PC-3 (cell line): ENCODE results near the gene GABRD. TPM values are rescaled to one million over a fixed set of nuclear protein-coding genes. Genes with fewer than 3 reads are reported as not detected.
"Not testable (repeated sequence)": the region's sequence is repeated elsewhere in the genome, so short reads cannot be mapped to it uniquely, and the experiment has no call there.

Experiments used
- ATAC-seq: fragments of 200-7000 bp; cut with Tn5 transposase; 2 replicates; pipeline ENCODE4 v1.9.1; 2020; ENCODE audit warnings: mild to moderate bottlenecking, moderate library complexity
- BruUV-seq: library from RNA; stranded (reverse); fragments of 400-500 nt; replicated peaks from 2 replicates; lab custom pipeline; 2021; lab: Mats Ljungman, UMichigan
- CTCF ChIA-PET: fragments of 300-600 bp; sonication (Branson Sonifier 250); formaldehyde crosslinking; loops from one replicate; lab custom pipeline; 2022; ENCODE audit warnings: antibody characterized with exemption; lab: Charles Lee
- POLR2A ChIA-PET: fragments of 300-600 bp; sonication (Branson Sonifier 250); formaldehyde crosslinking; loops from one replicate; lab custom pipeline; 2022; ENCODE audit warnings: antibody characterized with exemption; ENCODE audit not compliant: unreplicated experiment; lab: Charles Lee
- DNase-seq: peaks from one replicate; pipeline ENCODE4 v3.0.0-alpha.2; 2015
- H2AFZ ChIP-seq: fragments of 300-600 bp; sonication (generic); 2 replicates; pipeline ENCODE4 v1.6.0; 2016; ENCODE audit warnings: antibody characterized with exemption, low read length
- H3F3A ChIP-seq: fragments of 300-600 bp; sonication (generic); one replicate; pipeline ENCODE4 v1.6.0; 2017; ENCODE audit warnings: antibody characterized with exemption, low read length, control low read depth, mild to moderate bottlenecking; ENCODE audit not compliant: unreplicated experiment
- H3K27ac ChIP-seq: fragments of 300-600 bp; sonication (generic); 2 replicates; pipeline ENCODE4 v1.5.1; 2016; ENCODE audit warnings: mild to moderate bottlenecking, low read length
- H3K27me3 ChIP-seq: fragments of 300-600 bp; sonication (generic); 2 replicates; pipeline ENCODE4 v1.6.1; 2016; ENCODE audit warnings: low read length, mixed read lengths
- H3K36me3 ChIP-seq: fragments of 300-600 bp; sonication (generic); 2 replicates; pipeline ENCODE4 v1.6.1; 2016; ENCODE audit warnings: low read depth, mixed run types, low read length, mixed read lengths
- H3K4me1 ChIP-seq: fragments of 300-600 bp; sonication (generic); 2 replicates; pipeline ENCODE4 v1.5.1; 2016; ENCODE audit warnings: low read length; ENCODE audit not compliant: insufficient read depth
- H3K4me2 ChIP-seq: fragments of 300-600 bp; sonication (generic); 2 replicates; pipeline ENCODE4 v1.6.0; 2016; ENCODE audit warnings: low read length
- H3K4me3 ChIP-seq: fragments of 300-600 bp; sonication (generic); 2 replicates; pipeline ENCODE4 v1.5.1; 2016; ENCODE audit warnings: mild to moderate bottlenecking, low read length, mixed read lengths
- H3K79me2 ChIP-seq: fragments of 300-600 bp; sonication (generic); 2 replicates; pipeline ENCODE4 v1.6.1; 2017; ENCODE audit warnings: low read length, mixed read lengths
- H3K9ac ChIP-seq: fragments of 300-600 bp; sonication (generic); 2 replicates; pipeline ENCODE4 v1.6.0; 2016; ENCODE audit warnings: mild to moderate bottlenecking, low read length
- H3K9me2 ChIP-seq: fragments of 300-600 bp; sonication (generic); replicated peaks from 2 replicates; pipeline ENCODE4 v1.6.1; 2016; ENCODE audit warnings: mixed run types, low read length, mixed read lengths
- H3K9me3 ChIP-seq: fragments of 300-600 bp; sonication (generic); 2 replicates; pipeline ENCODE4 v1.6.1; 2016; ENCODE audit warnings: low read length, mixed read lengths
- H4K20me1 ChIP-seq: fragments of 300-600 bp; sonication (generic); 2 replicates; pipeline ENCODE4 v1.6.1; 2016; ENCODE audit warnings: low read length, mixed read lengths
- CTCF ChIP-seq: fragments of 300-600 bp; sonication (generic); conservative IDR thresholded peaks from 2 replicates; pipeline ENCODE4 v1.5.1; 2017; ENCODE audit warnings: antibody characterized with exemption, low read depth, mild to moderate bottlenecking, low read length
- EZH2 ChIP-seq: fragments of 300-600 bp; sonication (generic); IDR thresholded peaks from one replicate; pipeline ENCODE4 v1.6.1; 2017; ENCODE audit warnings: antibody characterized with exemption, mild to moderate bottlenecking, low read length; ENCODE audit not compliant: unreplicated experiment
- EZH2phosphoT487 ChIP-seq: fragments of 300-600 bp; sonication (generic); IDR thresholded peaks from 2 replicates; pipeline ENCODE4 v1.6.1; 2018; ENCODE audit warnings: mild to moderate bottlenecking, antibody characterized with exemption, low read length, borderline replicate concordance
- intact Hi-C: fragments of 100-400 bp; cut with micrococcal nuclease; formaldehyde crosslinking; loops from 2 replicates; pipeline ENCODE4 v1.9.0; 2023
- total RNA-seq: library from RNA; depleted of rRNA; stranded (reverse); fragments of >200 nt; gene quantifications from 2 replicates; pipeline ENCODE4 v1.2.3, GENCODE V29; 2014

The GABRD gene
- total RNA-seq, 1 experiment from 2014 or later, result not detected

- H3K9me2 ChIP-seq, result no peaks in the 10 kb centered on the region
- H3K9ac ChIP-seq, result no peak overlapping the region
- no peaks in the 10 kb centered on the region for H3F3A ChIP-seq
- ATAC-seq (no peak), DNase-seq (no peak)
- no peaks in the 10 kb centered on the region for H3K36me3 ChIP-seq
- no peak overlapping the region for H2AFZ ChIP-seq
- BruUV-seq, result no TSS peak
- no peaks in the 10 kb centered on the region for H3K79me2 ChIP-seq
- ChIA-PET CTCF (no interaction called here), POLR2A (no interaction called here)
- no peak overlapping the region for H3K4me3 ChIP-seq
- no peaks in the 10 kb centered on the region for H3K9me3 ChIP-seq
- no peak overlapping the region for H3K27ac ChIP-seq
- no peak for TF ChIP-seq EZH2
- no peak for TF ChIP-seq CTCF
- TF ChIP-seq EZH2phosphoT487, result no peak
- no peak overlapping the region for H3K4me2 ChIP-seq
- intact Hi-C loops, result no loop called here
- no peaks in the 10 kb centered on the region for H3K4me1 ChIP-seq
- peaks cover 3% of the 10 kb centered on the region; the same call in 1 of the 2 replicates for H3K27me3 ChIP-seq
- no peaks in the 10 kb centered on the region for H4K20me1 ChIP-seq
Observed at GRCh38 chr1:1978108-1978507, 41.0 kb upstream of the GABRD start.

GRCh38 chr1:1978690-1979481, 40.3 kb upstream of the GABRD start:
- H3K79me2 ChIP-seq, H3K9me3 ChIP-seq, H3F3A ChIP-seq, H3K36me3 ChIP-seq, H3K27me3 ChIP-seq, intact Hi-C loops, H3K4me3 ChIP-seq, H3K9me2 ChIP-seq, H3K9ac ChIP-seq, CTCF ChIA-PET, DNase-seq, H3K4me1 ChIP-seq, H4K20me1 ChIP-seq, H3K4me2 ChIP-seq, H3K27ac ChIP-seq, POLR2A ChIA-PET, BruUV-seq, H2AFZ ChIP-seq, ATAC-seq: not testable (repeated sequence)

- ATAC-seq (no peak), DNase-seq (no peak)
- Histone ChIP-seq H3K79me2 (no peaks in the 10 kb centered on the region), H3F3A (no peaks in the 10 kb centered on the region), H3K27ac (no peak overlapping the region), H3K4me3 (no peak overlapping the region), H3K9me2 (no peaks in the 10 kb centered on the region), H4K20me1 (no peaks in the 10 kb centered on the region), H3K4me1 (no peaks in the 10 kb centered on the region), H3K36me3 (no peaks in the 10 kb centered on the region), H2AFZ (no peak overlapping the region), H3K9ac (no peak overlapping the region), H3K27me3 (peaks cover 3% of the 10 kb centered on the region; the same call in 1 of the 2 replicates), H3K9me3 (no peaks in the 10 kb centered on the region), H3K4me2 (no peak overlapping the region)
- no peak for TF ChIP-seq EZH2
- TF ChIP-seq EZH2phosphoT487, result no peak
- no peak for TF ChIP-seq CTCF
- CTCF ChIA-PET, result no interaction called here
- intact Hi-C loops, result no loop called here
- no TSS peak for BruUV-seq
- POLR2A ChIA-PET, result no interaction called here
Observed at GRCh38 chr1:1979482-1980165, 39.5 kb upstream of the GABRD start.
